Endothelial cell of umbilical vein (primary cell): ENCODE measurements around the gene NUTM2B. TPM values are rescaled to one million over a fixed set of nuclear protein-coding genes. Genes with fewer than 3 reads are reported as not detected.
"Not testable (repeated sequence)": the region's sequence is repeated elsewhere in the genome, so short reads cannot be mapped to it uniquely, and the experiment has no call there.

Experiments used
- BruUV-seq: library from RNA; stranded (reverse); fragments of 400-500 nt; replicated peaks from 2 replicates; lab custom pipeline; 2021; lab: Mats Ljungman, UMichigan
- CTCF ChIA-PET: fragments of 300-600, 350-600 bp; sonication (Branson Sonifier 250); formaldehyde crosslinking; loops from one replicate; lab custom pipeline; 2021; ENCODE audit warnings: antibody characterized with exemption, inconsistent platforms; lab: Charles Lee
- POLR2A ChIA-PET: fragments of 300-600, 350-600 bp; sonication (Branson Sonifier 250); formaldehyde crosslinking; loops from one replicate; lab custom pipeline; 2021; ENCODE audit warnings: antibody characterized with exemption, inconsistent platforms; lab: Charles Lee
- DNase-seq: peaks from one replicate; pipeline ENCODE4 v3.0.0-alpha.2; 2011; ENCODE audit warnings: low read depth, low spot score
- FAIRE-seq: peaks from 2 replicates; lab custom pipeline; 2011; peaks lifted over from hg19 to GRCh38; lab: Jason Lieb, UNC
- H2AFZ ChIP-seq: 2 replicates; pipeline ENCODE4 v1.6.0; 2012; ENCODE audit warnings: low read depth, low read length, control low read depth, inconsistent platforms
- H3K27ac ChIP-seq: 2 replicates; pipeline ENCODE4 v1.5.1; 2011; ENCODE audit warnings: low read depth, mild to moderate bottlenecking, control low read depth, low read length, moderate library complexity; ENCODE audit not compliant: insufficient read depth
- H3K27me3 ChIP-seq, 2 experiments: 2 replicates each; pipeline versions ENCODE4 v1.6.0 to v1.6.1; 2011; ENCODE audit warnings: low read length in 2 of 2, mixed read lengths in 1 of 2; ENCODE audit not compliant: control insufficient read depth in 2 of 2, insufficient read depth in 2 of 2
- H3K36me3 ChIP-seq, 2 experiments: 2 replicates in 1 of 2; 3 replicates in 1 of 2; pipeline ENCODE4 v1.5.1; 2011; ENCODE audit warnings: low read length in 2 of 2, mild to moderate bottlenecking in 1 of 2, moderate library complexity in 1 of 2; ENCODE audit not compliant: control insufficient read depth in 2 of 2, insufficient read depth in 2 of 2; ENCODE audit errors: extremely low read depth in 1 of 2
- H3K4me1 ChIP-seq: 3 replicates; pipeline ENCODE4 v1.5.1; 2011; ENCODE audit warnings: mild to moderate bottlenecking, low read length; ENCODE audit not compliant: control insufficient read depth, insufficient read depth; ENCODE audit errors: extremely low read depth
- H3K4me2 ChIP-seq: 2 replicates; pipeline ENCODE4 v1.6.1; 2011; ENCODE audit warnings: low read length, control low read depth, mixed read lengths; ENCODE audit not compliant: insufficient read depth
- H3K4me3 ChIP-seq, 3 experiments: fragments of 200-600 bp in 1 of 3; sonication (generic), shearing (Covaris generic) in 1 of 3; replicated peaks in 1 of 3; 2 replicates each; pipeline ENCODE4 v1.5.1; 2011 to 2016; ENCODE audit warnings: control low read depth in 3 of 3, low read length in 3 of 3, mild to moderate bottlenecking in 2 of 3, inconsistent platforms in 1 of 3, low read depth in 1 of 3, moderate library complexity in 1 of 3; ENCODE audit not compliant: insufficient read depth in 1 of 3
- H3K79me2 ChIP-seq: 2 replicates; pipeline ENCODE4 v1.6.0; 2012; ENCODE audit warnings: low read length, inconsistent platforms; ENCODE audit not compliant: control insufficient read depth, insufficient read depth
- H3K9ac ChIP-seq: replicated peaks from 2 replicates; pipeline ENCODE3; 2011; ENCODE audit warnings: low read length, control low read depth; ENCODE audit not compliant: insufficient read depth; ENCODE audit errors: extremely low read depth
- H3K9me1 ChIP-seq: replicated peaks from 3 replicates; pipeline ENCODE4 v1.6.0; 2011; ENCODE audit warnings: mild to moderate bottlenecking, low read length; ENCODE audit not compliant: control insufficient read depth, insufficient read depth; ENCODE audit errors: extremely low read depth
- H3K9me3 ChIP-seq: replicated peaks from 2 replicates; pipeline ENCODE4 v1.5.1; 2012; ENCODE audit warnings: low read length, inconsistent platforms; ENCODE audit not compliant: control insufficient read depth, insufficient read depth
- H4K20me1 ChIP-seq: replicated peaks from 2 replicates; pipeline ENCODE3; 2011; ENCODE audit warnings: mild to moderate bottlenecking, low read length; ENCODE audit not compliant: control insufficient read depth, insufficient read depth; ENCODE audit errors: extremely low read depth
- dilution Hi-C: fragments of 300-500 bp; cut with MboI; formaldehyde crosslinking; loops from one replicate; pipeline ENCODE4 v1.15.0; 2019; ENCODE audit warnings: low sequenced_read_pairs; ENCODE audit not compliant: extremely low pct_ligation_motif_present
- intact Hi-C: fragments of 100-400 bp; cut with micrococcal nuclease; formaldehyde crosslinking; loops from one replicate; pipeline ENCODE4 v1.10.0; 2022
- polyA plus RNA-seq, 4 experiments: library from polyadenylated mRNA; depleted of rRNA in 3 of 4; stranded (reverse) in 3 of 4; unstranded in 1 of 4; fragments of >200 nt; gene quantifications; 2 replicates each; pipeline versions ENCODE4 v1.2.1 to v1.2.3, GENCODE V29; 2011 to 2012; ENCODE audit warnings: missing spikeins in 1 of 4
- total RNA-seq: library from RNA; stranded (reverse); gene quantifications from 2 replicates; pipeline ENCODE4 v1.2.3, GENCODE V29; 2021

NUTM2B gene
- total and polyA plus RNA-seq, 2 donors (not counting 3 experiments of a cell fraction or from before 2014, with no cell fraction given): 0.35 to 0.86 TPM

DNA sequence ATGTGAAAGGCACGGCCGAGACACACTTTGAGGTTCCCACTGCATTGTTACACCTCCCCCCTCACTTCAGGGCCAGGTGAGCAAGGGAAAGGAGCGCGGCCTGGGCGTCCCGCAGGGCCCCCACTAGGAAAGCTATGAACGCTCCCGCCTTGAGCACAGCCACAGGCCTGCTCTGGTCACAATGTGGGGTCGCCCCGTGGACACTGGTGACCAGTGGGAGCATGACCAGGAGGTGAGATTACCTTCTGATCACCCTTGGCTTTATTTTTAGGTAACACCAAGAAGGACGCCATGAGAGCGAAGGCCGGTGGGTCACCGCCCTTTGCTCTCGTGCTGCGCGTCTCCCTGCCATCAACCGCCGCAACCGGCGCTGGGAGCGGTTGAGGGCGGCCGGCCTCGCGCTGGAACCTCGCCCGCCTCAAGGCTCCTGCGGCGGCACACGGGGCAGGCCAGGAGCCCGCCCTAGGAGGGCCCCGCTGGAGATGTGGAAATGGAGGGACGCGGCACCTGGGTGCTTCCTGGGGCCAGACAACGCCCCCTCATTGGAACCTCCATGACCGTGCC lies 2.6 kb upstream of the NUTM2B start:
- BruUV-seq, POLR2A ChIA-PET, CTCF ChIA-PET, FAIRE-seq, dilution Hi-C loops, H2AFZ ChIP-seq, H3K4me2 ChIP-seq, H3K4me1 ChIP-seq, H3K27me3 ChIP-seq, H3K9me1 ChIP-seq, H4K20me1 ChIP-seq, H3K9ac ChIP-seq, H3K36me3 ChIP-seq, DNase-seq, H3K27ac ChIP-seq, intact Hi-C loops, H3K9me3 ChIP-seq, H3K79me2 ChIP-seq, H3K4me3 ChIP-seq: not testable (repeated sequence)

DNA sequence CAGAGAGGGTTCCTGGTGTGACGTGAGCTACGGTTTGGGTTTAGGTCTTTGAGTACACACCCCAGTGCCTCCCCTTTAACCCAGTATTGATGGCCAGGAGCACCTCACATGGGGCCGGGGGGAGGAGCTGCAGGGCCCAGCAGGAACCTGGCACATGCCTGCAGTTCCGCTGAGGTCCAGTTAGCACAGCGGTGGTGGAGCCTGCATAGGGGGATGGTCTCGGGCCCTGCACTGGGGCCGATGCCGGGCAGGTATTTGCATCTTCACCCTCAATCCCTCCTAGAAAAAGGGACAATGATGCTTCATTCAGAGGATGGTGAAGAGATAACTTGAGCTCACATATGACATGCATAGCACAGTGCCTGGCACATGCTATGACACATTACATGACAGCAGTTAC lies 4.0 kb downstream of the NUTM2B start:
- H3K9ac ChIP-seq, H3K4me2 ChIP-seq, POLR2A ChIA-PET, H3K9me1 ChIP-seq, BruUV-seq, H4K20me1 ChIP-seq, H2AFZ ChIP-seq, H3K27me3 ChIP-seq, H3K9me3 ChIP-seq, H3K4me3 ChIP-seq, intact Hi-C loops, dilution Hi-C loops, DNase-seq, FAIRE-seq, H3K79me2 ChIP-seq, H3K4me1 ChIP-seq, H3K36me3 ChIP-seq, H3K27ac ChIP-seq, CTCF ChIA-PET: not testable (repeated sequence)

DNA sequence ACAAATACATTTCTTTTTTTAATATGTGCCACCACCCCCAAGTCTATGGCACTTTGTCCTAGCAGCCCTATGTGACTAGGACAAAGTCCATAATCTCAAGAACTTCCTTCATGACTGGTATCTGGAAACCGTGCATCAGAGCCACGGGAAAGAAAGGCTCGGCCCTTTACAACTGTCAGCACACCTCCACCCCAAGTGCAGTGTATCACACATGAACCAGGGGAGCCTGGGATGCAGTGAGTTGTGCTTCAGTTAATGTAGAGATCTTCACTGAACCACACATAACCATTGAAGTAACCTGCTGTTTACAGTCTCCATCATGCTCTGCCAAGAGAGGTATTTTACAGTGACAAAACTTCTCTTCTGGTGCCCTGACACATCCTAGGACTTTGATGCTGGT lies 11.9 kb downstream of the NUTM2B start:
- H3K9ac ChIP-seq, DNase-seq, H3K27me3 ChIP-seq, H3K9me3 ChIP-seq, H3K4me3 ChIP-seq, intact Hi-C loops, H2AFZ ChIP-seq, BruUV-seq, FAIRE-seq, dilution Hi-C loops, H3K27ac ChIP-seq, H3K4me2 ChIP-seq, H3K79me2 ChIP-seq, POLR2A ChIA-PET, H3K4me1 ChIP-seq, H3K9me1 ChIP-seq, H3K36me3 ChIP-seq, H4K20me1 ChIP-seq, CTCF ChIA-PET: not testable (repeated sequence)

DNA sequence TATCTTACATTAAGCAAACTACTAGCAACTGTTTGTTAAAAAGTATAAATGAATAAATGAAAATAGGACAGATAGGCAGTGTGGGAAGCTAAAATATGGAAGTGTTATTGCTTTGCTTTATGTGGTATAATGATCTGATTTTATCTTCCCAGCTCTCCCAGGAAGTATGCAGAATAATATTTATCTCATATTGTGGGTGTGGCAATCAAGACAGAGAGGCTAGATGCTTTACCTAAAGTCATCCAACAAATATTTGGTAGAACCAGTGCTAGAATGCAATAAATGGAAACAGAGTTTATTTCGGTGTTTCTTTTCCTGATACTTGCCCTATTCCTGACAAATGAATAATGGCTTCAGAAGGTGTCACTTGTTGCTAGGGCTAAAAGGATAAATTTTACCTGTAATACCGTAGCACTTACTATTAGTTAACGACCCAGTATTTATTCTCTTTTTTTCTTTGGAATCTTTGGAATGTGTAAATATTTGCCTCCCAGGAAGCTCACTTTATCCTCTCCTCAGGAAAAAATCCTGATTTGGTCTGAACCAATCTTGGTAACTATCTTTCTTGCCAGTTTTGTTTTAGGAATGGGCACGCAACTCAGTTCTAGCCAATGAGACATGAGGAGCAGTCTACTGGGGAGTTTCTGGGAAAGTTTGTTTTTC lies 14.0 kb downstream of the NUTM2B start:
- intact Hi-C loops, H2AFZ ChIP-seq, FAIRE-seq, H3K36me3 ChIP-seq, H3K79me2 ChIP-seq, H3K4me1 ChIP-seq, H4K20me1 ChIP-seq, H3K27me3 ChIP-seq, H3K4me3 ChIP-seq, H3K9me3 ChIP-seq, H3K9ac ChIP-seq, H3K4me2 ChIP-seq, CTCF ChIA-PET, H3K27ac ChIP-seq, DNase-seq, H3K9me1 ChIP-seq, BruUV-seq, dilution Hi-C loops, POLR2A ChIA-PET: not testable (repeated sequence)
